ES-I3 (cell line): ENCODE results near the gene DNAJC17.
A peak's percentile ranks its signal among the peaks of the same experiment; 100 is the strongest.

Source experiments
- H3K36me3 ChIP-seq: 2 replicates; pipeline ENCODE4 v1.6.1; 2013; ENCODE audit warnings: mild to moderate bottlenecking, low read length, control low read depth, moderate library complexity; ENCODE audit not compliant: insufficient read depth
- H3K4me1 ChIP-seq: 2 replicates; pipeline ENCODE4 v1.6.1; 2013; ENCODE audit warnings: mild to moderate bottlenecking, control low read depth, low read length; ENCODE audit not compliant: insufficient read depth
- H3K9ac ChIP-seq: 2 replicates; pipeline ENCODE4 v1.6.1; 2013; ENCODE audit warnings: low read depth, mild to moderate bottlenecking, low read length, moderate library complexity
- H3K9me3 ChIP-seq: 2 replicates; pipeline ENCODE4 v1.6.1; 2013; ENCODE audit warnings: mild to moderate bottlenecking, low read length, moderate library complexity; ENCODE audit not compliant: control insufficient read depth, insufficient read depth

The DNAJC17 gene, protein sequence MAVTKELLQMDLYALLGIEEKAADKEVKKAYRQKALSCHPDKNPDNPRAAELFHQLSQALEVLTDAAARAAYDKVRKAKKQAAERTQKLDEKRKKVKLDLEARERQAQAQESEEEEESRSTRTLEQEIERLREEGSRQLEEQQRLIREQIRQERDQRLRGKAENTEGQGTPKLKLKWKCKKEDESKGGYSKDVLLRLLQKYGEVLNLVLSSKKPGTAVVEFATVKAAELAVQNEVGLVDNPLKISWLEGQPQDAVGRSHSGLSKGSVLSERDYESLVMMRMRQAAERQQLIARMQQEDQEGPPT

DNA sequence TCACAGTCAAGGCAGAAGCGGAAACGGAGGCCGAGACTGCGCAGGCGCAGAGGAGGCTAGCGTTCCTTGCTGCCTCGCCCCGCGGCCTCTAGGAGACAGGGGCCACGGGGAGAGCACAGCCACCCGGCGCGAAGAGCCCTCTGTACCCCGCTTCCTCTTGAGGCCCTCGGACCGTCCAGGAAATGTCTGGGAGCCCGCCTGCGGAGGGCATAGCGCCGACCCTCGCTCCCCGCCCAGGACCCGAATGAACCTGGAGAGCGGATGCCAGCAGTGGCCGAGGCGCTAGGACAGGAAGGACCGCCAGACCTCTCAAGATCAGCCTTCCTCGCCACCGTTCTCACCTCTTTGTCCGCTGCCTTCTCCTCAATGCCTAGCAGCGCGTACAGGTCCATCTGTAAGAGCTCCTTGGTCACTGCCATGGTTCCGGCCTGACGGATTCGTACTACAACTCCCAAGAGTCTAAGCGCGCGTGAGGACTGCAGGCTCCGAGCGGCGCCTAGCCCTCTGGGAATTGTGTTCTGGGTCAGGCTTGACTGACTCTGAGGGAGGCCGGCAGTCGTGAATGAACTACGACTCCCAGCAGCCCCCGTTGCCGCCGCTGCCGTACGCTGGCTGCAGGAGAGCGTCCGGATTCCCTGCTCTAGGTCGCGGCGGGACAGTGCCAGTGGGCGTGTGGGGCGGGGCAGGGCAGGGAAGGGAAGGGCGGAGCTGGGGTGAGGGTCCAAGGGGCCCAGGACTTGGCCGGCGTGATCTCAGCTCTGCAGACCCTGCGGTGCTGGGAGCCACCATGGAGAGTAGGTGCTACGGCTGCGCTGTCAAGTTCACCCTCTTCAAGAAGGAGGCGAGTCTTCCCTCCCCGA lies at the start of gene DNAJC17, which contains the start of gene ZFYVE19:
Gene DNAJC17, minus strand, starts transcription at position 446 of the 860 bp plus-strand sequence. Its CDS starts 27 bp downstream, at position 419.
Gene ZFYVE19, plus strand, starts transcription at position 62 of the 860 bp plus-strand sequence. Its CDS starts 501 bp downstream, at position 563.
- Histone ChIP-seq H3K9me3 (no peaks in the 10 kb centered on the region), H3K9ac (peak within 1 kb of the TSS; percentile 81), H3K36me3 (no peaks in the 10 kb centered on the region), H3K4me1 (peaks cover 4% of the 10 kb centered on the region; the same call in 1 of the 2 replicates)

DNA sequence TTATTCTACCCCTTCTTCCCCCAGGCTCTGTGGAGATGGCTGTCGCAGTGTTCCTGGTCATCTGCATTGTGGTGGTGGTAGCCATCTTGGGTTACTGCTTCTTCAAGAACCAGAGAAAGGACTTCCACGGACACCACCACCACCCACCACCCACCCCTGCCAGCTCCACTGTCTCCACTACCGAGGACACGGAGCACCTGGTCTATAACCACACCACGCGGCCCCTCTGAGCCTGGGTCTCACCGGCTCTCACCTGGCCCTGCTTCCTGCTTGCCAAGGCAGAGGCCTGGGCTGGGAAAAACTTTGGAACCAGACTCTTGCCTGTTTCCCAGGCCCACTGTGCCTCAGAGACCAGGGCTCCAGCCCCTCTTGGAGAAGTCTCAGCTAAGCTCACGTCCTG lies 49.5 kb upstream of the DNAJC17 start:
- H3K9ac ChIP-seq, result no peak overlapping the region
- no peaks in the 10 kb centered on the region for H3K36me3 ChIP-seq
- H3K9me3 ChIP-seq, result no peaks in the 10 kb centered on the region
- H3K4me1 ChIP-seq, result no peaks in the 10 kb centered on the region

DNA sequence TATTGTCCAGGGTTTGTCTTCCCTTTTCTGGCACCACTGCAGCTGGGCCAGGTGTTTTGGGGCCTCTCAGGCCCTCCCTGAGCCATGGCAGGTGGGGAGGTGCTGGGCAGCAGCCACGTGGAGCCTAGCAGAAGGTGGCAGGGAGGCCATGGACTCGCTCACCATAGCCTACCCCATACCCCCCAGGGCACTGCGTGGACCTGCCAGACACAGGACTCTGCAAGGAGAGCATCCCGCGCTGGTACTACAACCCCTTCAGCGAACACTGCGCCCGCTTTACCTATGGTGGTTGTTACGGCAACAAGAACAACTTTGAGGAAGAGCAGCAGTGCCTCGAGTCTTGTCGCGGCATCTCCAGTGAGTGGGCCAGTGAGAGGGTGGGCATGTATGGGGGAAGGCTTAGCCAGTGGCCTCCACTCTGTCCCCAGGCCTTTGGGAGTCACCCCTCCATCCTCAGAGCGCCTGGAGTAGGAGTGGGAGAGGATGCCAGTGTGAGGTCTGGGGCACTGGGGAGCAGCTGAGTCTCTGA lies 48.5 kb upstream of the DNAJC17 start:
- no peaks in the 10 kb centered on the region for H3K4me1 ChIP-seq
- no peaks in the 10 kb centered on the region for H3K36me3 ChIP-seq
- no peaks in the 10 kb centered on the region for H3K9me3 ChIP-seq
- no peak overlapping the region for H3K9ac ChIP-seq

DNA sequence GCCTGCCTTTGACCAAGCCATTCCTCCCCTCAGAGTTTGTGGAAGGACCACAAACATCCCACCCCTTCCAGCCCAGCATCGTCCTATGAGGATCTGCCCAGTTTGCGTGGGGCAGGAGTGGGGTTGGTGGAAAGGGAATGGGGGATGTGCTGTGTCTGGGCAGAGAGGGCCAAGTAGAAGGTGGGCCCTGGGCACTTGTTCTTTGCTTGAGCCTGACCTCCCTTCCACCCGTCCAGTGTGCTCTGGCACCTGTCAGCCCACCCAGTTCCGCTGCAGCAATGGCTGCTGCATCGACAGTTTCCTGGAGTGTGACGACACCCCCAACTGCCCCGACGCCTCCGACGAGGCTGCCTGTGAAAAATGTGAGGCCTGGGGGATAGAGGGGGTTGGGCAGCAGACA lies 46.9 kb upstream of the DNAJC17 start:
- Histone ChIP-seq H3K4me1 (no peaks in the 10 kb centered on the region), H3K36me3 (no peaks in the 10 kb centered on the region), H3K9me3 (no peaks in the 10 kb centered on the region), H3K9ac (no peak overlapping the region)

DNA sequence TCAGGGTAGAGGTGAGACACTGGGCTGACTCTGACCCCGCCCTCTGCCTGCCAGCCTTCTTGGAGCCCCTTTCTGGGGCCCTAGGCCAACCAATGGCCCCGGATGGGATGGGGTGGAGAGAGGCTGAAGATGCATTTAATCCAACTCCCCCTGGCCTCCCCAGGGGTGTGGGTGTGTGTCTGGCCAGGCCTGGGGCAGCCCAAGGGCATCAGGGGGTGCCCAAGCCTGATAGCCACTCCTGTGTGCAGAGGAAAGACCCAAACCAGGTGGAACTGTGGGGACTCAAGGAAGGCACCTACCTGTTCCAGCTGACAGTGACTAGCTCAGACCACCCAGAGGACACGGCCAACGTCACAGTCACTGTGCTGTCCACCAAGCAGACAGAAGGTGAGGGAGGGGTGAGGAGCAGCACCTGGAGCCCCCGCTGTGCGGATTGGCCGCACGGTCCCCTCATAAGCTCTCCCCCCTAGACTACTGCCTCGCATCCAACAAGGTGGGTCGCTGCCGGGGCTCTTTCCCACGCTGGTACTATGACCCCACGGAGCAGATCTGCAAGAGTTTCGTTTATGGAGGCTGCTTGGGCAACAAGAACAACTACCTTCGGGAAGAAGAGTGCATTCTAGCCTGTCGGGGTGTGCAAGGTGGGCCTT lies 46.1 kb upstream of the DNAJC17 start:
- Histone ChIP-seq H3K9ac (no peak overlapping the region), H3K4me1 (no peaks in the 10 kb centered on the region), H3K9me3 (no peaks in the 10 kb centered on the region), H3K36me3 (no peaks in the 10 kb centered on the region)

DNA sequence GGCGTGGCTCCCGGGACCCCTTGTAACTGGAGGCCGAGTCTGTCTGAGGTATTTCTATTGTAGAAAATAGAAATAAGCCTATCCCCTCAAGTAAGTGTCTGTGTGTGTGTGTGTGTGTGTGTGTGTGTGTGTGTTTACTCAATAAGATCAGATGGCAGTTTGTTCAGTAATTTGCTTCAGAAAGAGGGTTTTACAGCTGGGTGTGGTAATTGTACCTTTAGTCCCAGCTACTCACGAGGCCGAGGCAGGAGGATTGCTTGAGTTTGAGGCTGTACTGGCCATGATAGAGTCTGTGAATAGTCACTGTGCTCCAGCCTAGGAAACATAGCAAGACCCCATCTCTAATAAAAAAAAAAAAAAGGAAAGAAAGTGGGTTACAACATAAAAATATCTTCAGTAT lies 45.3 kb upstream of the DNAJC17 start:
- Histone ChIP-seq H3K9me3 (no peaks in the 10 kb centered on the region), H3K9ac (no peak overlapping the region), H3K4me1 (peaks cover 8% of the 10 kb centered on the region; the same call in 1 of the 2 replicates), H3K36me3 (no peaks in the 10 kb centered on the region)

DNA sequence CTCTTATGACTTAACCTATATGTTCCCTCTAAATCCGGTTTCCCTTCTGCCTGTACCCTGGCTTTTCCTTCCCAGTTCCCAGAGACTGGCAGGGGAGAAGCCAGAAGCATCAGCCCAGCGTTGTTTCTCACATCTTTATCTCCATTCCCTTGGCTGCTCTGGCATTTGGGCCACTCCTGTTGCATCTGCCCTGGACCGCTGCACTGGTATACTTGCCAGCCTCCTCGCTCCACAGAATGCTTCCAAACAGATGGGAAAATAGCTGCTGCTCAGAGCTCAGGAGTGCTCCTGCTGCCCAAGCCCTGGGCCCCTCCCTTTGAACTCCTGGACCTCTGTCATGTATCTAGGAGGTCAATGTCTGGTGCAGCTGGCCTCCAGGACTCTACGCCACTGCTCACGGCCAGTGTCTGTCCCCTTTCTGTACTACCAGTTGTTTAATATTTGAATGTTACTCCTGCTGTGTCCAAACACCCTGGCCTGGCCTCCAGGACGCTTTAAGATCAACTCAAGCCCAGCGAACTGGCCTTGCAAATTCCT lies 43.4 kb upstream of the DNAJC17 start:
- Histone ChIP-seq H3K9me3 (no peaks in the 10 kb centered on the region), H3K36me3 (no peaks in the 10 kb centered on the region), H3K4me1 (peaks cover 23% of the 10 kb centered on the region), H3K9ac (no peak overlapping the region)

DNA sequence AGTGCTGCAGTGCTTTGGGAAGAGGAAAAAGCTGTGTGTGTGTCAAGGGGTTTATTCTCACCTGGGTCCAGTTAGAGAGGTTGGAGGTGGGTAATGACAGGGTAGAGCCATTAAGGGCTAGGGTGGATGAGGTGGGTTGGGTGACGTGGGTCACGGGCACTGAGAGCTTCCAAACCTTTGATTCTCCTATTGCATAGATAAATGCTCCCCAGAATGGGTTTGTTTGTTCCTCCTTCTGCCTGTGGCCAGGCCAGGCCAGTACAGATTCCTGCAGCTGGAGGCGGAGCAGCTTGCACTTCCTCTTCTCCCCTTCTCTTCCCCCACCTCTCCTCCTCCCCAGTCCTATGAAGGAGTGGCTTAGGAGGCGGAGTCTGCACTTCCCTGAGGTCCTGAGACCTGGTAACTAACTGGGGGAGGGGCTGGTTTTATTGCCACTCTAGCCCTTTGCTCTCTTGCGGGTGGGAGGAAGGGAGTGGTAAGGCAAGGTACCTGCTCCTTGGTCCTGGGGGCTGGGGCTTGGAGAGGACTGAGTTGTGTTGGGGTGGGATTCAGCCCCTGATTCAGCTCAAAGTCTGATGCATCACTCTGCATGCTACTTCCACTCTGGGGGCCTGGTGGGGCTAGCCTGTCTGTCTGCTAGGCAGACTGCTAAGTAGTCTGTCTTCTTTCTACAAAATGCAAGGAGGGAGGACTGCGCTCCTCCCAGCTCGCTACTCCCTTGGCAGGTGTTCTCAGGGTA lies 40.1 kb upstream of the DNAJC17 start:
- Histone ChIP-seq H3K9me3 (no peaks in the 10 kb centered on the region), H3K9ac (peak overlapping the region; percentile 28; the same call in 1 of the 2 replicates), H3K36me3 (no peaks in the 10 kb centered on the region)

DNA sequence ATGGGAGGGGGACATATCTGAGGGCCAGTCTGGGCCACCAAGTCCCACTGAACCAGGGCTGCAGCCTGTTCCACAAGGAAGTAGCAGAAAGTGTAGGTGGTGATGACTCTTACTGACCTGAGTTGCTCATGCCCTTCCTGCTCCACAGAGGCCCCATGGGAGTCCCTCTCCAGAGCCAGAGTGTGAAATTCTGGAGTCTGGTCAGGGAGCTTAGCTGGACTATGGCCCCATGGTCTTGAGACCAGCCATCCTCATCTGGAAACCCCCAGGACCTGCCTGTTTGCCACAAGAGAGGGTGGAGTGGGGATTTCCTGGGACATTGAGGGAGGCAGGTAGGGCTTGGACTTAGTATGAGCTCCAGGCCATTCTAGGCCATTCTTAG lies 39.6 kb upstream of the DNAJC17 start:
- Histone ChIP-seq H3K9ac (0 out of 2 replicates have a peak overlapping the region, but pooled peaks have one; percentile 20), H3K4me1 (peaks cover 27% of the 10 kb centered on the region)

More for the DNA sequence above, 40.1 kb upstream of the DNAJC17 start:
- peaks cover 27% of the 10 kb centered on the region for H3K4me1 ChIP-seq

DNA sequence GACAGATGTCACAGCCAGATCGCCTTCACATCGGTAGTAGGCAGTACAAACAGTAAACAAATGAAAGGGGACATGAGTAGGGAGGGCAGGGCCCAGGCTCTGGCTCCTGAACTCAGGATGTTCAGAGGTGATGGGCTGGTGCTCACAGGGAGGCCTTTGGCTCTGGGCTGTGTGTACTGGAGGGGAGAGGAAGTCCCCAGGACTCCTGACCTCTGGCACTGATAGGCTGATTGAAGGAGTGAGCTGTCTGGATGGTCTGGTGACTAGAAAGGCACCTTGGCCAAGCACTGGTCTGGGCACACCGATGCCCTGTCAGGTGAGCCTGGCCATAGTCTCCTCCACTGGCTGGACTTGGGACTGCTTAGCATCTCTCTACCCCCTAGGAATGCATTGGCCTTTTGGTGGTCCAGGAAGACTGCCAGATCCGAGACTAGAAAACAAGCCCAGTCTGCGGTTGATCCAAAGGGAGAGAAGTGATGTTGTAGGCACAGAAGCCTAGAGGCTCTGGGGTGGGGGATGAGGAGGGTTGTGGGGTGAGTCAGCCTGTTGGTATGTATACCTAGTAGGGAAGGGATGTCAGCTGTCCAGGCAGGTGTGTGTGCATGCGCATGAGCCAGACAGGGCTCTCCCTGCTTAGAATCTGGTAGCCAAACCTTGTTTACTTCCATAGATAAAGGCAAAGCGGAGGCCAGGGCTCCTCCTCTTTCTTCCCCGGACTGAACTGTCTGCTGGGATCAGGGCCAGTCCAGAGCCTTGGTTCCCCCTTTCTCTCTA lies 38.4 kb upstream of the DNAJC17 start:
- H3K36me3 ChIP-seq, result no peaks in the 10 kb centered on the region
- H3K9ac ChIP-seq, result peak overlapping the region; percentile 18; the same call in 1 of the 2 replicates
- peaks cover 27% of the 10 kb centered on the region for H3K4me1 ChIP-seq
- H3K9me3 ChIP-seq, result no peaks in the 10 kb centered on the region

More for the DNA sequence above, 39.6 kb upstream of the DNAJC17 start:
- H3K9me3 ChIP-seq, result no peaks in the 10 kb centered on the region
- H3K36me3 ChIP-seq, result no peaks in the 10 kb centered on the region

DNA sequence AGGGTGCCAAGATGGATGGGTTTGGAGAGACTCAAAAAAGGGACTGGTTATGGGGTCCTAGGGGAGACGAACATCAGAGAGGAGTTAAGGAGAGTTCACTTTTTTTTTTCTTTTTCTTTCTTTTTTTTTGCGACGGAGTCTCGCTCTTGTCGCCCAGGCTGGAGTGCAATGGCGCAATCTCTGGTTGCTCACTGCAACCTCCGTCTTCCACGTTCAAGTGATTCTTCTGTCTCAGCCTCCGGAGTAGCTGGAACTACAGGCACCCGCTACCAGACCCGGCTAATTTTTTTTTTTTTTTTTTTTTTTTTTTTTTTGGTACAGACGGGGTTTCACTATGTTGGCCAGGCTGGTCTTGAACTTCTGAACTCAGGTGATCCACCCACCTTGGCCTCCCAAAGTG lies 37.8 kb upstream of the DNAJC17 start:
- Histone ChIP-seq H3K36me3 (no peaks in the 10 kb centered on the region), H3K4me1 (peaks cover 27% of the 10 kb centered on the region), H3K9me3 (no peaks in the 10 kb centered on the region), H3K9ac (peak overlapping the region; percentile 57; the same call in 1 of the 2 replicates)

DNA sequence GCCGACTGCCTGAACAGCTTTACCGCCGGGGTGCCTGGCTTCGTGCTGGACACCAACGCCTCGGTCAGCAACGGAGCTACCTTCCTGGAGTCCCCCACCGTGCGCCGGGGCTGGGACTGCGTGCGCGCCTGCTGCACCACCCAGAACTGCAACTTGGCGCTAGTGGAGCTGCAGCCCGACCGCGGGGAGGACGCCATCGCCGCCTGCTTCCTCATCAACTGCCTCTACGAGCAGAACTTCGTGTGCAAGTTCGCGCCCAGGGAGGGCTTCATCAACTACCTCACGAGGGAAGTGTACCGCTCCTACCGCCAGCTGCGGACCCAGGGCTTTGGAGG lies 37.4 kb upstream of the DNAJC17 start:
- Histone ChIP-seq H3K9ac (peak overlapping the region; percentile 57; the same call in 1 of the 2 replicates), H3K4me1 (peaks cover 27% of the 10 kb centered on the region), H3K36me3 (no peaks in the 10 kb centered on the region), H3K9me3 (no peaks in the 10 kb centered on the region)
